NCI-H460 (cell line): ENCODE measurements around the gene OR4D10. TPM values are rescaled to one million over a fixed set of nuclear protein-coding genes. Genes with fewer than 3 reads are reported as not detected.
A peak's percentile ranks its signal among the peaks of the same experiment; 100 is the strongest.
"Not testable (repeated sequence)": the region's sequence is repeated elsewhere in the genome, so short reads cannot be mapped to it uniquely, and the experiment has no call there.

ENCODE experiments used
- DNase-seq: peaks from one replicate; pipeline ENCODE4 v3.0.0-alpha.2; 2016; ENCODE audit warnings: low read depth; ENCODE audit errors: extremely low read depth
- polyA plus RNA-seq: library from polyadenylated mRNA; depleted of rRNA; stranded (reverse); fragments of >200 nt; gene quantifications from 2 replicates; pipeline ENCODE4 v1.2.3, GENCODE V29; 2014; cell fraction: nucleus; rRNA removed
- total RNA-seq: library from RNA; depleted of rRNA; stranded (reverse); fragments of >200 nt; shearing (Covaris generic); gene quantifications from 2 replicates; pipeline ENCODE4 v1.2.3, GENCODE V29; 2014; rRNA removed

OR4D10 gene
- not detected in 2 replicates for total RNA-seq
- polyA plus RNA-seq, result not detected in 2 replicates

DNA sequence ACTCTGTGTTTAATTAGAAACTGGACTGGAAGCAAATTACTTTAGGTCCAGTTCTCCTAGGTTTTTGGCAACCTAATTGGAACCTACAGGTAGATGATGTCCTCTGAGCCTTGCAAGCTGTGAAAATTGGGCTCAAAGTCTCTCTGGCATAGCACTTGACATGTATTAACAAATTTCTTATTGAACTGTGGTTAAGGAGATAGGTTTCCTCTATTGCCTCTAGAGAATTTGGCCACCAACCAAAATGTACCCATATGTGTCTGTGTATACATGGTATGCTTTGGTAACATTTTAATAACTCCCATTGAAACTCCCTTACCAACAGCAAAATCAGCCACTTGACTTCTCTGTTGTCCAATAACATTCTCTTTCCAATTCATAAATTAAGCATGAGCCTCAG lies at the start of gene OR4D10:
Gene OR4D10 (plus strand): TSS at position 301 of the 400 bp plus-strand sequence. CDS start 4,115 bp downstream, outside the sequence.
- no peak for DNase-seq

- DNase-seq, result no peak
Observed at GRCh38 chr11:59423835-59424234, 49.3 kb upstream of the OR4D10 start.

GRCh38 chr11:59425131-59425530 lies 48.0 kb upstream of the OR4D10 start:
- no peak for DNase-seq

DNA sequence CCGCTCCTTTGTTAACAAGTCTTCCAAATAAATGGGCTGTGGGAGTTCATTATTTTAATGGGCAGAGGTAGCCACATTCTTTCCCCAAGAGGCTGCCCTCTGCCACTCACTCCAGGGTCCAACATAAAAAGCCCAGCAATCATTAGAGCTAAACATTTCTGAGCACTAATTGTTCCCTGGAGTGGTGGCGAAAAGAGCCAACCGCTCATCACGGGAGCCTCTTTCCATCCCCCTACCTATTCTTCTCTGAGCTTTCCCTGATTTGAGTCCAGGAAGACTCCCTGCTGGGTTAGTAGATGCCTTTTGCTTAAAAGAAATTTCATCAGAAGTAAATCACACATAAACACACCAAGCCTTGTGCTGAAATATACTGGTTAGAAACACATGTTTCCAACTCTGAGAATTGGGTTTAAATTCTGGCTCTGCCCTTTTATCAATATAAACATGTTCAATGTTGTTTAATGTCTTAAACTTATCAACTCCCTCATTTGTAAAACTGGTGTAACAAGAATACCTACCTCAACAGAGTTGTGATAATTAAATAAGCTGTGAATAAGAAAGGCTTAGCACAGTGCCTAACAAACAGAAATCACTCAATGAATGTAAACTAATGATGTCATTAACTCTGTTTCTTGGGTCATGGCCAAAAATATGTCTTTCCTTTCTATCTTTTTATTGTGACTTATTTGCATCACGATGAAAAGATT lies 46.6 kb upstream of the OR4D10 start, which contains the start of gene OR5A2:
Gene OR5A2 (minus strand): TSS at position 53 of the 707 bp plus-strand sequence. CDS start 3,460 bp downstream, outside the sequence.
- no peak for DNase-seq

GRCh38 chr11:59427068-59427382 lies 46.1 kb upstream of the OR4D10 start:
- DNase-seq, result no peak

DNA sequence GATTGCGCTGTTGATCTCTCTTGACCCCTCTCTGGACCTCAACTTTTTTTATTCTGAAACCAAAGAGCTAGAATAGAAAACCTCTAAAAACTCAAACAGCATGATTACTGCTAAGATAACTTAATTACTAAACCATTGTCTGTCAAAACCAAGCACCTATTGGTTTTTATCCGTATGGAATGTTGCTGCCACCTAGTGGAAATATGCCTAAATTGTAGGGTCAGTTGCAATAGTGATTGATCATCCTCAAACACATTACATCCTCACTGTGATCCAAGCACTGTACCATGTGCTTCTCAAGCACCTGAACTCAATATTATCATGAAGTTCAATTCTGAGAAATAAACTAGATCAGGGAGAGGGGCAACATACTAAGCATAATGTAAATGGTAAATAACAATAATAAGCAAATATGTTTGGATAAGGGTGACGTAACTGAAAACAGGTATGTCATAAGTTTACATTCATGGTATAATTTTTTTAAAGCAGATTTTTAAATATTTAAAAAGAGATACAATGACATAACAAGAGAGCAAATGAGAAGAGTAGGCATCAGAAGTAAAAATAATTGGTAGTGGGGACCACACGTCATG lies 43.1 kb upstream of the OR4D10 start:
- peak; percentile 63 for DNase-seq

- DNase-seq, result no peak
Observed at GRCh38 chr11:59436169-59436568, 36.9 kb upstream of the OR4D10 start, which contains the start of gene OR5A1. OR5A1 (plus strand) TSS chr11:59436469; CDS start chr11:59443169, 6,700 bp downstream.

DNA sequence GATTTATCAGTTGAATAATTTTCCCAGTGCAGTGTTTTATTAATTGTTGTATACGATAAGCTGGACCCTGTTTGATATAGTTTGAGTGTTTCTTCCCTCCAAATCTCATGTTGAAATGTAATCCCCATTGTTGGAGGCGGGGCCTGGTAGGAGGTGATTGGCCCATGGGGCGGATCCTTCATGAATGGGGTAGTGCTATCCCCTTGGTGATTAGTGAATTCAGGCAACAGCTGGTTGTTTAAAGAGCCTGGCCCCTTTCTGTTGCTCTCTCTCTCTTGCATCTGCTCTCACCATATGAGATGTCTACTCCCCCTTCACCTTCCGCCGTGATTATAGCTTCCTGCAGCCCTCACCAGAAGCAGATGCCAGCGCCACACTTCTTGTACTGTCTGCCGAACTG lies 35.3 kb upstream of the OR4D10 start:
- no peak for DNase-seq

GRCh38 chr11:59445624-59446023 lies 27.5 kb upstream of the OR4D10 start:
- not testable (repeated sequence) for DNase-seq

DNA sequence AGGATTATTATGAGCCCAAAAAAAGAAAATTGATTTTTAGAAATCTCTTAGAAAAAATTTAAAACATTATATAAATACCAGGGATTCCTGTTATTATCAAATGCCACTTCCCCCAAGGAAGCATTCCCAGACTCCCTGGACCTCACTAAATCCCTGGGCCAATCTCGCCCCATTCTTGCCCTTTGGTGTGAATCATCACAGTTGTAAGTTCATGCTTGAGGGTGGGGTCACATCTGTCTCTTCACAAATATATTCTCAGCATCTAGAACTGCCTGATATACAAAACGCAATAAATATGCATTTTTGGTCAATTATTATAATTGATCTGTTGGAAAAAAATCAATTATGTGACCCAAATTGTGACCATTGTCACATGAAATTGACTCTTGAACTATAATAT lies 24.6 kb upstream of the OR4D10 start:
- DNase-seq, result no peak

DNA sequence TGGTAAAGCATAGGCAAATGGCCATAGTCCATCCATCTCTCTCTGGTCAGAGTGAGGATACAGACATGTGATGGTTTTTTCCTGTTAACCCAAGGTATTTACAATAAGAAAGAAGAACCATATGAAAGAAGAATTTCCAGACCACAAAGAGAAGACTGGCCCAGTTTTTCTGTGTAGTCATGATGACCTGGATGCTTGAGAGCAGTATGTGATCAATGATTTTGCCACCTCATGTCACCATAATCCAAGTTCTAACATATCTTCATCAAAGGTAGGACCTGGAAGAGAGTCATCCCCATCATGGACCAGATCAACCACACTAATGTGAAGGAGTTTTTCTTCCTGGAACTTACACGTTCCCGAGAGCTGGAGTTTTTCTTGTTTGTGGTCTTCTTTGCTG lies 16.5 kb upstream of the OR4D10 start, which contains the start of gene OR4D6:
Gene OR4D6 (plus strand): TSS at position 301 of the 400 bp plus-strand sequence. CDS start 0 bp downstream, at position 301.
- DNase-seq, result no peak

DNA sequence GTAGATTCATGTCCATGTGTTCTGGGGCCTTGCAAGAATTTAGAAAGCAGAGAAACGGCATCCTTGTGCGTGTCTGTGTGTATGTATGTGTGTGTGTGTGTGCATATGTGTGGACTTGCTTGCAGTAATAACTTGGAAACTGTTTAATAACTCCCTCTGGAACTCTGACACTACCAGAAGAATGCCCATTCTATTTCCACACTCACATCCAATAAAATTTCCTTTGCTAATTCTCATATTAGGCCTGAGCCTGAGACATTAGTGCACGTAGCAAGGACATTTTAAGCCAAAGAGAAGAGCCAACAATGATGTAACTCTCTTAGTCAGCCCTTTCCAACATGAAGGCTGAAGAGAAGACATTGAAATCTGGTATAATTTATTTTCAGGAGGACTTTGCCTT lies 13.2 kb upstream of the OR4D10 start:
- DNase-seq, result no peak

DNA sequence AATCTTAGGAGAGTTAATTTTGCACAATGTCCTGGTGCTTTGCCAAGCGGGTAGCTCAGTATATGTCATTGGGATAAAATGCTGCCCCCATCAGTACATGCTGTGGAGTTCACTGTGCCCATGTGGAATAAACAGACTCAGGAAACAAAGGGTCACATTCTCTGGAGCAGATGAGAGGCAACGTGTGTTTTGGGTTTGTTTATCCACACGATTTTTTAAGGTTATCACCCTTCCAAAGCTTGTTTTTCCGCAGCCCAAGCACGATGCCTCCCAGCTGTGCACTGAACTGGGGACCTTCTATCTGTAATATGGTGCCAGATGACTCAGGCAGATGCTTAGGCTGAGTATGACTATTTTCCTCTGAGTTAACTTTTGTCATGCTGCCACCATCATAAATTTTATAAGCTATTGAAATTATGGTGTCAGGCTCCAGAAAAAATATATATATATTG lies 9.9 kb upstream of the OR4D10 start:
- no peak for DNase-seq

DNA sequence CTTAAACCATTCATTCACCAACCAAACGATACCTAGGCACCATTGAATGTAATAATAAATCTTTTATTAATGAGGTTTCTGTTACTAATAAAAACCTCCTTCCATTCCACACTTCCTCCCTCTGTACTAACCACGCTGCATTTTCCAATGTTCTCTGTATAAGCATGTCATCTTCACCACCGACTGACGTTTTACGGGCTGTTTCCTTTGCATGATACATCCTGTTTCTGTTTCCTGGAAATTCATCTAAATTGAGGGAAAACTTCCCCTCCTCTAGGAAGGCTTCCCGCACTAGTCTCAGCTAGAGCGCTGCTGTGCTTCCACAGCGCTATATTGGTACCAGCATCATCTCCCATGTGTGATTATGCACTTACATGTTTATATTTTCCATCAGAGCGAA lies 2.1 kb downstream of the OR4D10 start:
- no peak for DNase-seq

DNA sequence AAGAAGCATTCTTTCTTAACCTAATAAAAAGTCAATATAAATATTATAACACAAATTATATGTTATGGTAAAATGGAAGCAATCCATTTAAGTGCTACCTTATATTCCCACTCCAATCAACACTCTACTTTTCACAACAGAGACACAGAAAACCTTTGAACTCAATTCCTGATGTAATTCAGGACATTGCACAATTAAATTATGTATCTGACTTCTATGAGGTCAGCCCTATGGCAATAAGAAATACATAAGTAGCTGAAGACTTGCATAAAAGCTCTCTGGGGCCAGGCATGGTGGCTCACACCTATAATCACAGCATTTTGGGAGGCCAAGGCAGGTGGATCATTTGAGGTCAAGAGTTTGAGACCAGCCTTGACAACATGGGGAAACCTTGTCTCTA lies 6.8 kb downstream of the OR4D10 start:
- DNase-seq, result no peak

- no peak for DNase-seq
Observed at GRCh38 chr11:59480359-59480758, 7.2 kb downstream of the OR4D10 start.

DNA sequence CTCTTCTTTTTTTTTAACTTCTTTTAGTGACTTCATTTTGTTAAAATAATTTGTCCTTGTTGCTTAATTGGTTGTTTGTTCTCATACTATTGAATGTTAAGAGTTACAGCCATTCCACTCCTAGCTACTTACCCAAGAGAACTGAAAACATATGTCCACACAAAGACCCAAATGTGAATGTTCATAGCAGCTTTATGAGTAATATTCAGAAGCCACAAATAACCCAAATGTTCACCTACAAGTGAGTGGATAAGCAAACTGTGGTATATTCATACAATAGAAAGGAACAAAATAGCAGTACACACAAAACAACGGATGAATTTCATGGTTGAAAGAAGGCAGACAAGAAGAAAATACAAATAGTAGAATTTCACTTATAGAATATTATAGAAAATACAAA lies 28.8 kb downstream of the OR4D10 start:
- DNase-seq, result no peak

- DNase-seq, result no peak
Observed at GRCh38 chr11:59503276-59503675, 30.2 kb downstream of the OR4D10 start, which contains the start of gene OR4D11. OR4D11 (plus strand) TSS chr11:59503576; CDS start chr11:59503576, 0 bp downstream.

GRCh38 chr11:59510941-59511589 lies 38.0 kb downstream of the OR4D10 start, which contains the start of gene OR4D9:
OR4D9 (plus strand) TSS chr11:59511539; CDS start chr11:59514913, 3,374 bp downstream.
- no peak for DNase-seq

DNA sequence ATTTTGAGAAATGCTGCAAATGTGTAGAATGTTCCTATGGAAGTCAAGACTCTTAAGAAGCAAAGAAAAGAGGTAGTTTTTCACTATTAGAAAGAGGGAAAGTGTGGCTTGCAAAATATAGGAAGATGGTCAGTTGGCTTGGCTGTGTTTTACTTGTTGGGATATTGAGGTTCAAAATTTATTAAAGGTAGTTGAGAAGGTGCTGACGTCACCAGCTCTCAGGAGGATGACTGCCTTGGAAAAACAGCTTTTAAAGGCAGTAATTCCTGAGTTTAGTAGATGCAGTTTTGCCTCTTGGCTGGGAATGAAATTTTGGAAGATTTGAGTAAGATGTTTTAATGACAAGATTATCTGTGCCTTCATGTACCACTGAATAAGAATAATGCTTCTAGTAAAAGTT lies 38.6 kb downstream of the OR4D10 start:
- no peak for DNase-seq

DNA sequence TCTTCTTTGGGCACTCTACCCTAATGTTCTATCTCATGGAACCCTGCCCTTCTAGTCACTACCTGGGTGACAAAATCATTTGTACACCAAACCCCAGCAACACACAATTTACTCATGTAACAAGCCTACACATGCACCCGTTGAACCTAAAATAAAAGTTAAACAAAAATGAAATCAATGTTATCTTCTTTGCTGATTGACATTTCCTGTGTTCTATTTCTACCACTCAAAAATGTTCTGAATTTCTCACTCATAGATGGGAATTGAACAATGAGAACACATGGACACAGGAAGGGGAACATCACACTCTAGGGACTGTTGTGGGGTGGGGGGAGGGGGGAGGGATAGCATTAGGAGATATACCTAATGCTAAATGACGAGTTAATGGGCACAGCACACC lies 47.0 kb downstream of the OR4D10 start:
- not testable (repeated sequence) for DNase-seq
